HFF-Myc (cell line): Measurements from ENCODE around the gene SINHCAF.

ENCODE experiments used
- DNase-seq: peaks from one replicate; pipeline ENCODE4 v3.0.0-alpha.2; 2011; ENCODE audit warnings: low read depth; ENCODE audit errors: extremely low read depth
- H3K4me3 ChIP-seq: replicated peaks from 2 replicates; pipeline ENCODE4 v1.5.1; 2011; ENCODE audit warnings: low read depth, mild to moderate bottlenecking, control low read depth, low read length
- TF ChIP-seq, protein P1 (sequence below): IDR thresholded peaks from 2 replicates; pipeline ENCODE4 v1.5.1; 2012; ENCODE audit warnings: mild to moderate bottlenecking, low read depth, low read length, control low read depth; ENCODE audit errors: missing control alignments

Gene SINHCAF

DNA sequence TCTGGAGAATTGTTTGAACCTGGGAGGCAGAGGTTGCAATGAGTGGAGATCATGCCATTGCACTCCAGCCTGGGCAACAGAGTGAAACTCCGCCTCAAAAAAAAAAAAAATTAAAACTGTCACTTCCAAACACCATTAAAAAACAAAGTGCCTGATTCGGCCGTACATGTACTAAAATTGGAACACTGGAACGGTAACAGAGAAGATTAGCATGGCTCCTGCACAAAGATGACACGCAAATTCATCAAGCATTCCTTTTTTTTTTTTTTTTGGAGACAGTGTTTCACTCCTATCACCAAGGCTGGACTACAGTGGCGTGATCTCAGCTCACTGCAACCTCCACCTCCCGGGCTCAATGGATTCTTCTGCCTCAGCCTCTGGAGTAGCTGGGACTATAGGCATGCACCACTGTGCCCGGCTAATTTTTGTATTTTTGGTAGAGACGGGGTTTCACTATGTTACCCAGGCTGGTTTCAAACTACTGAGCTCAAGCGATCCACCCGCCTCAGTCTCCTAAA is 40.2 kb upstream of the SINHCAF start:
- DNase-seq: no peak
- TF ChIP-seq, protein P1, sequence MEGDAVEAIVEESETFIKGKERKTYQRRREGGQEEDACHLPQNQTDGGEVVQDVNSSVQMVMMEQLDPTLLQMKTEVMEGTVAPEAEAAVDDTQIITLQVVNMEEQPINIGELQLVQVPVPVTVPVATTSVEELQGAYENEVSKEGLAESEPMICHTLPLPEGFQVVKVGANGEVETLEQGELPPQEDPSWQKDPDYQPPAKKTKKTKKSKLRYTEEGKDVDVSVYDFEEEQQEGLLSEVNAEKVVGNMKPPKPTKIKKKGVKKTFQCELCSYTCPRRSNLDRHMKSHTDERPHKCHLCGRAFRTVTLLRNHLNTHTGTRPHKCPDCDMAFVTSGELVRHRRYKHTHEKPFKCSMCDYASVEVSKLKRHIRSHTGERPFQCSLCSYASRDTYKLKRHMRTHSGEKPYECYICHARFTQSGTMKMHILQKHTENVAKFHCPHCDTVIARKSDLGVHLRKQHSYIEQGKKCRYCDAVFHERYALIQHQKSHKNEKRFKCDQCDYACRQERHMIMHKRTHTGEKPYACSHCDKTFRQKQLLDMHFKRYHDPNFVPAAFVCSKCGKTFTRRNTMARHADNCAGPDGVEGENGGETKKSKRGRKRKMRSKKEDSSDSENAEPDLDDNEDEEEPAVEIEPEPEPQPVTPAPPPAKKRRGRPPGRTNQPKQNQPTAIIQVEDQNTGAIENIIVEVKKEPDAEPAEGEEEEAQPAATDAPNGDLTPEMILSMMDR: no peak
- H3K4me3 ChIP-seq: no peak overlapping the region

DNA sequence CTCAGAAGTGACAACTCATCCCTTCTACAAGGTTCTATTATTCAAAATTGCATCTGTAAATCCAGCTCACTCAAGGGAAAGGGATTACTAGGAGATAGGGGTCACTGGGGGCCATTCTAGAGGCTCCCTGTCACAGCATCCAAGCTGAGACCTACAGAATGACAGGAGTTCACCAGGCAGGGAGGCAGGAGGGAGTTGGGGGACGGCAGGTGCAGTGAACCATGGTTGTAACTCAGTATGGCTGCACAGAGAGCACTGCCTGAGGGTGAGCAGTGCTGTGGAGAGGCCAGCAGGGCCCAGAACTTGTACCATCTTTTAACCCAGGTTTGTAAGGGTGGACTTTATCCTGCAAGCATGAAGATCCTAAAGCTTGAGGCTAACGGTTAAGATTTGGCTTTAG is 37.9 kb upstream of the SINHCAF start:
- TF ChIP-seq, protein P1: no peak
- H3K4me3 ChIP-seq: no peak overlapping the region
- DNase-seq: no peak

DNA sequence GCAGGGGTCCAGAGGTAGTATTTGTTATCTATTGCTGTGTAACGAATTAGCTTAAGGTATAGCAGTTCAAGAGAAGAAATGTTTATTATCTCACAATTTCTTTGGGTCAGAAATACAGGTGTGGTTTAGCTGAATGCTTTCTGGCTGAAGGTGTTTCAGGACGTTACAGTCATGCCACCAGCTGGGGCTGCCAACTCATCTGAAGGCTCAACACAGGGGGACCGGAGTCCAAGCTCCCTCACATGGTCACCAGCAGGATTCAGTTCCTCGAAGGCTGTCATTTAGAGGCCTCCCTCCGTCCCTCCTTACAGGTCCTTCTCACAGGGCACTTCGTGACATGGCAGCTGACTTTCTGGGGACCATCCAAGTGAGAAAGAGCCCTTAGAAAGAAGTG is 37.5 kb upstream of the SINHCAF start:
- DNase-seq: no peak
- H3K4me3 ChIP-seq: no peak overlapping the region
- TF ChIP-seq, protein P1: no peak

DNA sequence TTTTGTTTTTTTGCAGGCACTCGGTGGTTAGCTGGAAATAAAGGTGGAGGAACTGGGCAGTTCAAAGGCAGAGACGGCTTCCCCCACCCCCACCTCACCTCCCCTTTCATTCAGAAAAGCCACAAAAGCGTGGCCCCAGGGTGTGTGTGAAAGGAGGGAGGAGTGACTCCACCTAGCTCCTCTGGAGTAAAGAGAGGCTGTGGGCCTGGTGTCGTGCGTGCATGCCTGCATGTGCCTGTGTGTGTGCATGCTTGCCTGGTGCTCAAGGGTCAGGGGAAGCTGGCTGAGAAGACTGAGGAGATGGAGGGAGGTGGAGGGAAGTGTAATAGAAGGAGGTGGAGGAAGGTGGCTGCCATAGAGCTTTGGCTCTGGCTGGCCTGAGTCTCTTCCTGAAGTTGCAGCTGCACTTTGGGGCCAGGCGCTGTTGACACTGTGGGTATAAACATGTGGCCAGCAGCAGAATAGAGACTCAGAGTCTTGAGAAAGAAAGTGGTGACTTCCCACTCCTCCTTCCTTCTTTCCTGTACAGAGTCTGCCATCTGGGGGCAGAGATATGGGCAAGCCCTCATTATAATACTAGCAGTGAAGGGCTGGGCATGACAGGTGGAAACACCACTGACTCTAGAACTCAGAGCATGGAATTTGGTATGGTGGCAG is 36.9 kb upstream of the SINHCAF start:
- TF ChIP-seq, protein P1: no peak
- no peak overlapping the region for H3K4me3 ChIP-seq
- no peak for DNase-seq

DNA sequence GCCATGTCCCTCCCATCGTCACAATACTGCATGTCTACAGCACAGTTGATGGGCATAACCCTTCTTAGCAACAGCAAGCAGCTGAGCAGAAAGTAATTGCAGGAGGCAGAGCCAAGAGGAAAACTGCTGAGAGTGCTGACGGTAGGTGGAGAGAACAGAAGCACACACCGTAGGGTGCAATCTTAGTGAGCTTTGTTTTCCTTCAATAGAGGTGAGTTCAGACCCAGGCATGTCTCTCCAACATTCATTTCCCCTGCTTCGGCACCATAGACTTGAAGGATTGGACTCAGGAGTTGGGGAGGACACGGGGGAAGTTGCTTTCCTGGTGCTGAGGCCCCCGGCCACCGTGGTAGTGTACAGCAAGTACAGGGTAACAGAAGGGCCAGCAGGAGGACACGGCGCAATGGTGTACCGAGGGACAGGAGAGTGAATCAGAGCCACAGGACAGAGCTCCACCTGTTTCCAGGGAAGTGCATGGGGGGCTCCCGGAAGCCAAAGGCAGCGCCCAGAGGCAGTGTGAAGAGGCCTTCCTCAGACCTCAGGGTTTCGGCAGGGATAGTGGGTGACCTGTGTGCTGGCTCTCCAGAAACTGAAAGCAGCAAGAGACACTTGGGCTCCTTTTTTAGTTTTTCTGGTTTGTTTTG is 36.3 kb upstream of the SINHCAF start:
- H3K4me3 ChIP-seq: no peak overlapping the region
- TF ChIP-seq, protein P1: no peak
- DNase-seq: no peak

DNA sequence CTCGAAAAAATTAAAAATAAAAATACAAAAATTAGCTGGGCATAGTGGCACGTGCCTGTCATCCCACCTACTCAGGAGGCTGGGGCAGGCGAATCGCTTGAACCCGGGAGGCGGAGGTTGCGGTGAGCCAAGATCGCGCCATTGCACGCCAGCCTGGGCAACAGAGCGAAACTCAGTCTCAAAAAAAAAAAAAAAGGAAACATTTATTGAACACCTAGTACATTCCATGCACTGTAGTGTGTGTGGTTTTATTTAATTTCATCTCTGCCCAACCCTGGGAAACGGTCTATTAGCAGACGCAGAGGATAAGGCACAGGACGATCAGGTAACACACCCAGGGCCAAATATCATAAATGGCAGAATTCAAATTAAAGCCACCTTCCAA is 35.8 kb upstream of the SINHCAF start:
- TF ChIP-seq, protein P1: no peak
- no peak for DNase-seq
- no peak overlapping the region for H3K4me3 ChIP-seq
